H9 (cell line): ENCODE results near the gene ZMIZ1. TPM values are rescaled to one million over a fixed set of nuclear protein-coding genes. Genes with fewer than 3 reads are reported as not detected.

Experiments
- DNase-seq: peaks from one replicate; pipeline ENCODE4 v3.0.0-alpha.2; 2017
- H2AFZ ChIP-seq: one replicate; pipeline ENCODE4 v1.6.1; 2013; ENCODE audit warnings: mild to moderate bottlenecking, low read length, control low read depth, moderate library complexity
- H2AK5ac ChIP-seq: 2 replicates; pipeline ENCODE4 v1.6.1; 2013; ENCODE audit warnings: low read length, control low read depth, mixed read lengths; ENCODE audit not compliant: insufficient read length
- H2BK120ac ChIP-seq: one replicate; pipeline ENCODE4 v1.6.1; 2013; ENCODE audit warnings: low read depth, mild to moderate bottlenecking, low read length, control low read depth, inconsistent platforms; ENCODE audit not compliant: poor library complexity, severe bottlenecking
- H2BK12ac ChIP-seq: 2 replicates; pipeline ENCODE4 v1.6.1; 2013; ENCODE audit warnings: low read length, control low read depth, mixed read lengths, low read depth; ENCODE audit not compliant: insufficient read length
- H2BK15ac ChIP-seq: 2 replicates; pipeline ENCODE4 v1.6.1; 2013; ENCODE audit warnings: low read depth, low read length, control low read depth
- H2BK20ac ChIP-seq: one replicate; pipeline ENCODE4 v1.6.1; 2013; ENCODE audit warnings: low read depth, mild to moderate bottlenecking, low read length, control low read depth, inconsistent platforms; ENCODE audit not compliant: poor library complexity, severe bottlenecking
- H2BK5ac ChIP-seq: 2 replicates; pipeline ENCODE4 v1.6.1; 2013; ENCODE audit warnings: low read length, control low read depth, mixed read lengths; ENCODE audit not compliant: insufficient read length
- H3K14ac ChIP-seq: 2 replicates; pipeline ENCODE4 v1.6.1; 2013; ENCODE audit warnings: low read length, control low read depth; ENCODE audit not compliant: insufficient read depth
- H3K18ac ChIP-seq: 2 replicates; pipeline ENCODE4 v1.6.1; 2013; ENCODE audit warnings: low read depth, mild to moderate bottlenecking, mixed read lengths, low read length, control low read depth; ENCODE audit not compliant: insufficient read length
- H3K23ac ChIP-seq: 2 replicates; pipeline ENCODE4 v1.6.1; 2013; ENCODE audit warnings: low read length, control low read depth, mixed read lengths, low read depth; ENCODE audit not compliant: insufficient read length
- H3K23me2 ChIP-seq: 2 replicates; pipeline ENCODE4 v1.6.1; 2013; ENCODE audit warnings: low read depth, mild to moderate bottlenecking, mixed read lengths, low read length, control low read depth; ENCODE audit not compliant: insufficient read length, poor library complexity, severe bottlenecking
- H3K27ac ChIP-seq: 2 replicates; pipeline ENCODE4 v1.5.1; 2013; ENCODE audit warnings: low read length, control low read depth, mixed read lengths, low read depth; ENCODE audit not compliant: insufficient read length
- H3K27me3 ChIP-seq: 2 replicates; pipeline ENCODE4 v1.6.1; 2013; ENCODE audit warnings: low read length, control low read depth, inconsistent platforms; ENCODE audit not compliant: insufficient read depth
- H3K4ac ChIP-seq: 2 replicates; pipeline ENCODE4 v1.6.1; 2013; ENCODE audit warnings: low read depth, mild to moderate bottlenecking, control low read depth, inconsistent platforms, low read length, moderate library complexity
- H3K4me1 ChIP-seq: 2 replicates; pipeline ENCODE4 v1.6.1; 2013; ENCODE audit warnings: low read length, control low read depth, inconsistent platforms; ENCODE audit not compliant: insufficient read depth
- H3K4me2 ChIP-seq: 2 replicates; pipeline ENCODE4 v1.6.1; 2013; ENCODE audit warnings: low read length, control low read depth, mixed read lengths; ENCODE audit not compliant: insufficient read length, insufficient read depth
- H3K56ac ChIP-seq: 2 replicates; pipeline ENCODE4 v1.6.1; 2013; ENCODE audit warnings: low read depth, mild to moderate bottlenecking, mixed read lengths, low read length, control low read depth; ENCODE audit not compliant: insufficient read length
- H3K79me1 ChIP-seq: 2 replicates; pipeline ENCODE4 v1.6.1; 2013; ENCODE audit warnings: low read depth, mild to moderate bottlenecking, moderate library complexity, low read length, control low read depth, inconsistent platforms; ENCODE audit not compliant: insufficient read depth, poor library complexity, severe bottlenecking
- H3K79me2 ChIP-seq: 2 replicates; pipeline ENCODE4 v1.6.1; 2013; ENCODE audit warnings: low read length, control low read depth, inconsistent platforms; ENCODE audit not compliant: insufficient read depth
- H3K9ac ChIP-seq: 2 replicates; pipeline ENCODE4 v1.6.1; 2013; ENCODE audit warnings: low read length, control low read depth, mixed read lengths; ENCODE audit not compliant: insufficient read length; ENCODE audit errors: extremely low read depth
- H3K9me3 ChIP-seq: one replicate; pipeline ENCODE4 v1.6.1; 2013; ENCODE audit warnings: low read depth, low read length, inconsistent platforms; ENCODE audit not compliant: control insufficient read depth
- H3T11ph ChIP-seq: one replicate; pipeline ENCODE4 v1.6.1; 2013; ENCODE audit warnings: mild to moderate bottlenecking, low read length, control low read depth, inconsistent platforms
- H4K20me1 ChIP-seq: one replicate; pipeline ENCODE4 v1.6.1; 2013; ENCODE audit not compliant: control insufficient read depth, insufficient read length, insufficient read depth
- H4K5ac ChIP-seq: 2 replicates; pipeline ENCODE4 v1.6.1; 2013; ENCODE audit warnings: low read depth, mild to moderate bottlenecking, mixed read lengths, low read length, control low read depth; ENCODE audit not compliant: insufficient read length
- H4K8ac ChIP-seq: replicated peaks from 2 replicates; pipeline ENCODE4 v1.6.1; 2013; ENCODE audit warnings: low read length, control low read depth, mixed read lengths, low read depth; ENCODE audit not compliant: insufficient read length
- H4K91ac ChIP-seq: 2 replicates; pipeline ENCODE4 v1.6.1; 2013; ENCODE audit warnings: low read depth, mild to moderate bottlenecking, moderate library complexity, mixed read lengths, low read length, control low read depth; ENCODE audit not compliant: insufficient read length
- H3K27ac Mint-ChIP-seq, 3 experiments: 2 replicates in 2 of 3; 3 replicates in 1 of 3; pipeline ENCODE4 v1.8.0; 2020 to 2021; ENCODE audit warnings: mixed read lengths in 3 of 3, mild to moderate bottlenecking in 1 of 3, moderate library complexity in 1 of 3
- H3K27me3 Mint-ChIP-seq: 2 replicates; pipeline ENCODE4 v1.8.0; 2021; ENCODE audit warnings: low read depth, mild to moderate bottlenecking, moderate library complexity, mixed read lengths
- H3K36me3 Mint-ChIP-seq, 3 experiments: 2 replicates in 2 of 3; 3 replicates in 1 of 3; pipeline ENCODE4 v1.8.0; 2020 to 2021; ENCODE audit warnings: low read depth in 3 of 3, mixed read lengths in 3 of 3; ENCODE audit not compliant: insufficient read depth in 1 of 3
- H3K4me1 Mint-ChIP-seq, 2 experiments: 2 replicates each; pipeline ENCODE4 v1.8.0; 2020; ENCODE audit warnings: mixed read lengths in 2 of 2
- H3K4me3 Mint-ChIP-seq, 2 experiments: 2 replicates in 1 of 2; 3 replicates in 1 of 2; pipeline ENCODE4 v1.8.0; 2020 to 2021; ENCODE audit warnings: mild to moderate bottlenecking in 2 of 2, mixed read lengths in 2 of 2, moderate library complexity in 1 of 2
- H3K9me3 Mint-ChIP-seq, 2 experiments: 2 replicates in 1 of 2; 3 replicates in 1 of 2; pipeline ENCODE4 v1.8.0; 2020; ENCODE audit warnings: mild to moderate bottlenecking in 2 of 2, mixed read lengths in 2 of 2, moderate library complexity in 1 of 2
- CTCF ChIP-seq: fragments of 200-600 bp; sonication (generic); conservative IDR thresholded peaks from 3 replicates; pipeline ENCODE4 v1.8.0; 2021; ENCODE audit warnings: antibody characterized with exemption, mild to moderate bottlenecking
- WGBS: extraction: QIAGEN DNeasy Blood & Tissue Kit; methylation state at CpG from one replicate; pipeline ENCODE4 v1.1.7; 2013; ENCODE audit warnings: missing lambda C conversion rate, low lambda C conversion rate, mixed read lengths; ENCODE audit not compliant: insufficient read length; ENCODE audit errors: extremely low coverage; 5-methylcytosine and 5-hydroxymethylcytosine counted together
- total RNA-seq: library from RNA; stranded (reverse); gene quantifications from 2 replicates; pipeline ENCODE4 v1.2.1, GENCODE V29; 2021

ZMIZ1 gene
- total RNA-seq, 1 experiment from 2014 or later = 36.9 TPM

- Histone ChIP-seq H3K79me1 (no peaks in the 10 kb centered on the region), H4K20me1 (peaks cover 3% of the 10 kb centered on the region), H2BK120ac (no peak overlapping the region), H3T11ph (no peak overlapping the region), H2BK5ac (no peak overlapping the region), H3K27ac (no peak overlapping the region), H2BK12ac (no peak overlapping the region), H3K4me2 (no peak overlapping the region), H4K8ac (no peak overlapping the region), H2AFZ (no peak overlapping the region), H3K9me3 (no peaks in the 10 kb centered on the region), H2AK5ac (no peak overlapping the region), H3K9ac (no peak overlapping the region), H3K4ac (no peak overlapping the region), H3K4me1 (no peaks in the 10 kb centered on the region), H3K79me2 (no peaks in the 10 kb centered on the region), H3K27me3 (peaks cover 15% of the 10 kb centered on the region), H3K56ac (no peak overlapping the region), H2BK20ac (no peak overlapping the region), H3K18ac (no peak overlapping the region), H3K23ac (no peak overlapping the region), H3K14ac (no peak overlapping the region; the same call in 1 of the 2 replicates), H4K91ac (no peak overlapping the region), H4K5ac (no peak overlapping the region), H3K23me2 (peaks cover 2% of the 10 kb centered on the region), H2BK15ac (no peak overlapping the region)
- WGBS = no CpG with 5 or more reads among the region's 6 CpGs
- Mint-ChIP-seq H3K27me3 (peaks cover 37% of the 10 kb centered on the region), H3K4me3 (no peak overlapping the region), H3K36me3 (peaks cover 0 to 7% (median 5%) of the 10 kb centered on the region in 3 experiments; a peak in 5 of 7 replicates), H3K4me1 (peaks cover 14 to 19% of the 10 kb centered on the region in 2 experiments), H3K9me3 (no peaks in the 10 kb centered on the region), H3K27ac (0 out of 7 replicates have a peak overlapping the region, but pooled peaks of 1 of the 3 experiments have one; percentile 12)
- no peak for TF ChIP-seq CTCF
- no peak for DNase-seq
These were observed 178.8 kb downstream of the ZMIZ1 start for GRCh38 chr10:79247373-79248137.
